CD4-positive, alpha-beta T cell treated with Interferon alpha-2 for 1 hour (primary cell): ENCODE measurements around the gene FNDC1.

Experiments used
- DNase-seq, 2 donors: peaks; one replicate each; pipeline ENCODE4 v3.0.0-alpha.2; 2020 to 2022

FNDC1 gene

DNA sequence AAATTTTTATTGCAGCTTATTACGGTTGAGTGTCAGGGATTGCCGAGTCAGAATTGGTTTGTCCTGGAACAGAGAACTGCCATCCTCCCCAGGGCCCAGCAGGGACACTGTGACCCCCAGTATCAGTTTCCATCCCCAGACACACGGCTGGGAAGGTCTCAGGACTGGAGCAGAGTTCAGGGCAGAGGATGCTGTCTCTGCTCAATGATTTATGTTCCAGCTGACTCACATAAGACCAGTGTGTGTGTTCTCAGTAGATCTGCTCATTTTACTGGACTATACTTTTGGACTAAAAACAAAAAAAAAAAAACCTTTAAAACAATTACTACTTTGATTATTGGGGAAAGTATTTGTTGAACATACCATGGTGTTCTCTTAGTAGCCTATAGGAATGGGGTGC lies 44.2 kb downstream of the FNDC1 start:
- no peak for DNase-seq

DNA sequence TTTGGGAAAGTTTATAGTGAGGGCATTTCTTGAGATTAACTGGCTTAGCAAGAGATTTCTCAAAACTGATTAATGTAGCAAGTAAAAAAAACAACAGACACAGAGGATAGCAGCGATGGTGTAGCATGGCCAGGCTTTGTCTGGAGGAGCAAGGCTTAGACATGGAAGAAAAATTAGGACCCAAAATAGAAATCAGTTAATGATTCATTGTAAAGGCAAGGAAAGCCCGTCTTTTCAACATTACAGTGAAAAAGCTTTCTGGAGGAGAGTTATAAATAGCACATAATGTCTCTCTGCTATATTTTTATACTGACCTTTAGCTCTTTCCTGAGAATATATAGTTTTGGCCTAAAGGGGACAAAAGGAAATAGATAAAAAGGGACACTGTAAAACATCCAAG lies 45.1 kb downstream of the FNDC1 start:
- DNase-seq = no peak

DNA sequence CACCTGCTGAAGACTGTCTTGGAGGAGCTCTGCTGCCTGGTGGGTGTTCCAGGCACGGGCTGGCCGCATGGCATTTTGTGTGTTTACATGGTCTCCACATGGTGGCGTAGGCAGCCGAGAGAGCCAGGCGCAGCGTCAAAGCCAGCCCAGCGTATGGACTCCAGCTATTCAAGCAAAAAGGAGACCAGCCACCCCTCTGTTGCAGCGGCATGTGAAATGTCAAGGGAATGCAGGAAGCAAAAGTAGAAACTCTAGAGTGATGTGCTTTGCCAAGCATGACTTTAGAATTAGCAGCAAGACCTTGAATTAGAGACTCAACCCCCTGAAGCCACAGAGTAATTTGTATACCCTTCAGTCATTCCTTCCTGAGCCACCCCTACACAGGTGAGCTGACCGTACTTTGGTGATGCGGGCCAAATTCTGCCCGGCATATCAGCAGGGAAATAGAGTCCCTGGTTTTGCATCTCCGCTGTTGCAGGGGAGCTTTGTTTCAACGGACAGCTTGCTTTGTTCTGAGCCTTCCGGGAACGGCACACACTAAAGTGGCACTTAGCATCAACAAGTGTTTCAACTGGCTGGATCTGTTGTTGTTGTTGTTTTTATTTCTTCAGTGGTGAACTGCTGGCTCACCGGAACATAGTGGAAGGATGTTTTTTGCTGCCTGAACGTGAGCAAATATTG lies 48.5 kb downstream of the FNDC1 start:
- no peak for DNase-seq

DNA sequence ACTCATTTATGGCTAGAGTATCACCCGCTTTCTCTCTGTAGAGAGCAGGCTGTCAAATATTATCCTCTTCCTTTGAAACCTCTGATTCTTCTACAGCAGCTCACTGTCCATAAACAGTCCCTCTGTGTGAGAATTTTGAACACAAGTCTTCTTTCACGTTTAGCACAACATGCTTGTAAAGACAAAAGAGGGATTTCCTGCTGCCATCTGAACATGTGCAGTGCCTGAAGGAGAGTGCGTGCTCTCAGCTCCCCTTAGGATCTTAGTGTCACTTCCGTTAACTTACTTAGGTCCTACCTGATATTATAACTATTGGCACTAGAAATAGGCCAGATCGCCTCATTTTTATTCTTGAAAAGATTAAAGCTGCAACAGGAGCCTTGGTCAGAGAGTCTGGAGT lies 50.9 kb downstream of the FNDC1 start:
- no peak for DNase-seq

DNA sequence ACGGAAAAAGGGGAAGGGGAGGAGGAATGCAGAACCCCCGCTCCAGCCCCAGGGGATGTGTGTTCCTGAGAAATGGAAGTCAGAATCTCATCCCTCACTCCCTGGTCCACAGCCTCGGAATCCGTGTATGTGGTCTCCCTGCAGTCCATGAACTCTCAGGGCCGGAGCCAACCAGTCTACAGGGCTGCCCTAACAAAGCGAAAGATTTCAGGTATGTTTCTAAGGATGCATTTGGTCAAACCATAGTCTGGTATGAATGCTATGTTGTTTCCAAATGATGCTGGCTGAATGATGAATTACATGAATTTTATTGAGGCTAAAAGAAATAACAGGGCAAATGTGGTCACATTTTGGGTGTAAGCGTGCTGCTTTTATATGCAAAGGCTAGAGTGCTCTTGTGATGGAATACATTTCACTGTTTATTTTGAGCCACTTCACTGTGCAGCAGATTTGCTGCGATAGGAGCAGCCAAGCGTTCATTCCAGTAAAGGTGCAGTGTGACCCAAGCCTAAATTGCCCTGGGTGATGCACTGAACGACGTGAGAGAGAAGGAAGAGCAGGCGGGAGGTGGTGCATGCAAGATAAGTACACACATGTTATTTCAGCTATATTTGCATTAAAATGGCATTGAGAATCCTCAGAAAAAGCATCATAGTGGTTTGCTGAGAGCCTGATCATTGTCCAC lies 52.4 kb downstream of the FNDC1 start:
- no peak for DNase-seq

DNA sequence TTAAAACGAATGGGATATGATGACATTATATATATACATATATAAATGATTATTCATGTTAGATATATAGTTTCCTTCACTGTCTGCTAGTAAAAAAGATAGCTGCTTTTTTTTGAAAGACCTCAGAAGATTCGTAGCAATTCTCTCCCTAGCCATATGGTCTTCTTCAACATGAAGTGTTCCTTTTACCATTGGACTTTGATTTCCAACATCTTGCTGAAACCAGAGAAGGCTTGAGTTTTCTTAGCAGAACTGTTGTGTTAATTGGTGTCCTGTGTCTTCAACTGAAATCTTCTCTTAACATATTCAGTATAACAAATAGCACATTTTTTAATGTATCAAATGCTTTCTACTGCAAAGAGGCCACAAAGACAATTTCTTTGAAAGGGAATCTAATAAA lies 55.3 kb downstream of the FNDC1 start:
- DNase-seq = no peak

DNA sequence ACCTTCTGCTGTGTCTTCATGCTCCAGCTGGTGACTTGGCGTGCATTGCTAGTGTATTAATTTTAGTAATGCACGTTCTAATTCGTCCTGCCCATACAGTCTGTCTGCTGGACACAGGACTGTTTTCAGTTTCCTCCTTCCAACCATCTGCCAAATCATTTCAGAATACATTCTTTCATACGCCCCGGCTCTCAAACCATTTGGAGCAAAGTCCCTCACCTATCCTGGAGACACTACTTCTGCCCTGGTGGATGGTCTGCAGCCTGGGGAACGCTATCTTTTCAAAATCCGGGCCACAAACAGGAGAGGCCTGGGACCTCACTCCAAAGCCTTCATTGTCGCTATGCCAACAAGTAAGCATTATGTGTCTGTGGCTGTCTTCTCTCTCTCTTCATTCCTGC lies 60.5 kb downstream of the FNDC1 start:
- DNase-seq = no peak

DNA sequence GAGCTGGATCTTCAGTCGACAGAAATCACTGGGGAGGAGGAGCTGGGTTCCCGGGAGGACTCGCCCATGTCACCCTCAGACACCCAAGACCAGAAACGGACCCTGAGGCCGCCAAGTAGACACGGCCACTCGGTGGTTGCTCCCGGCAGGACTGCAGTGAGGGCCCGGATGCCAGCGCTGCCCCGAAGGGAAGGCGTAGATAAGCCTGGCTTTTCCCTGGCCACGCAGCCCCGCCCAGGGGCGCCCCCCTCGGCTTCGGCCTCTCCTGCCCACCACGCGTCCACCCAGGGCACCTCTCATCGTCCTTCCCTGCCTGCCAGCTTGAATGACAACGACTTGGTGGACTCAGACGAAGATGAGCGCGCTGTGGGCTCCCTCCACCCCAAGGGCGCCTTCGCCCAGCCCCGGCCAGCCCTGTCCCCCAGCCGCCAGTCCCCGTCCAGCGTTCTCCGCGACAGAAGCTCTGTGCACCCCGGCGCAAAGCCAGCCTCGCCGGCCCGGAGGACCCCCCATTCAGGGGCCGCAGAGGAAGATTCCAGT lies 63.0 kb downstream of the FNDC1 start:
- no peak for DNase-seq

DNA sequence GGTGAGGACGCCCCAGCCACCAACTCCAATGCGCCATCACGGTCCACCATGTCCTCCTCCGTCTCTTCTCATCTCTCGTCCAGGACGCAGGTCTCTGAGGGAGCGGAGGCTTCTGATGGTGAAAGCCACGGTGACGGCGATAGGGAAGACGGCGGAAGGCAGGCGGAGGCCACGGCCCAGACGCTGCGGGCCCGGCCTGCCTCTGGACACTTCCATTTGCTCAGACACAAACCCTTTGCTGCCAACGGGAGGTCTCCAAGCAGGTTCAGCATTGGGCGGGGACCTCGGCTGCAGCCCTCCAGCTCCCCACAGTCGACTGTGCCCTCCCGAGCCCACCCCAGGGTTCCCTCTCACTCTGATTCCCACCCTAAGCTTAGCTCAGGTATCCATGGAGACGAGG lies 63.6 kb downstream of the FNDC1 start:
- no peak for DNase-seq

DNA sequence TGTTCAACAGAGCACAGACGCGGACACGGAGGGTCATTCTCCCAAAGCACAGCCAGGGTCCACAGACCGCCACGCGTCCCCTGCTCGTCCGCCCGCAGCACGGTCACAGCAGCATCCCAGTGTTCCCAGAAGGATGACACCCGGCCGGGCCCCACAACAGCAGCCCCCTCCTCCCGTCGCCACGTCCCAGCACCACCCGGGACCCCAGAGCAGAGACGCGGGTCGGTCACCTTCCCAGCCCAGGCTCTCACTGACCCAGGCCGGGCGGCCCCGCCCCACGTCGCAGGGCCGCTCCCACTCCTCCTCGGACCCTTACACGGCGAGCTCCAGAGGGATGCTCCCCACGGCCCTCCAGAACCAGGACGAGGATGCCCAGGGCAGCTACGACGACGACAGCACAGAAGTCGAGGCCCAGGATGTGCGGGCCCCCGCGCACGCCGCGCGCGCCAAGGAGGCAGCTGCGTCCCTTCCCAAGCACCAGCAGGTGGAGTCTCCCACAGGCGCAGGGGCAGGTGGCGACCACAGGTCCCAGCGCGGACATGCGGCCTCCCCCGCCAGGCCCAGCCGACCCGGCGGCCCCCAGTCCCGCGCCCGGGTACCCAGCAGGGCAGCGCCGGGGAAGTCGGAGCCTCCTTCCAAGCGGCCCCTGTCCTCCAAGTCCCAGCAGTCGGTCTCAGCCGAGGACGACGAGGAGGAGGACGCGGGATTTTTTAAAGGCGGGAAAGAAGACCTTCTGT lies 64.3 kb downstream of the FNDC1 start:
- no peak for DNase-seq

DNA sequence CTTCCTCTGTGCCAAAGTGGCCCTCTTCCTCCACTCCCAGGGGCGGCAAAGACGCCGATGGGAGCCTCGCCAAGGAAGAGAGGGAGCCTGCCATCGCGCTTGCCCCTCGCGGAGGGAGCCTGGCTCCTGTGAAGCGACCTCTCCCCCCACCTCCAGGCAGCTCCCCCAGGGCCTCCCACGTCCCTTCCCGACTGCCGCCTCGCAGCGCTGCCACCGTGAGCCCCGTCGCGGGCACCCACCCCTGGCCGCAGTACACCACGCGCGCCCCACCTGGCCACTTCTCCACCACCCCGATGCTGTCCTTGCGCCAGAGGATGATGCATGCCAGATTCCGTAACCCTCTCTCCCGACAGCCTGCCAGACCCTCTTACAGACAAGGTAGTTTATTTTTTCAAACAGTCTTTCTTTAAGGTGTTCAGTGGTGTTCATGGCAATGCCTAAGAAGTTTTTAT lies 64.9 kb downstream of the FNDC1 start:
- DNase-seq = no peak

DNA sequence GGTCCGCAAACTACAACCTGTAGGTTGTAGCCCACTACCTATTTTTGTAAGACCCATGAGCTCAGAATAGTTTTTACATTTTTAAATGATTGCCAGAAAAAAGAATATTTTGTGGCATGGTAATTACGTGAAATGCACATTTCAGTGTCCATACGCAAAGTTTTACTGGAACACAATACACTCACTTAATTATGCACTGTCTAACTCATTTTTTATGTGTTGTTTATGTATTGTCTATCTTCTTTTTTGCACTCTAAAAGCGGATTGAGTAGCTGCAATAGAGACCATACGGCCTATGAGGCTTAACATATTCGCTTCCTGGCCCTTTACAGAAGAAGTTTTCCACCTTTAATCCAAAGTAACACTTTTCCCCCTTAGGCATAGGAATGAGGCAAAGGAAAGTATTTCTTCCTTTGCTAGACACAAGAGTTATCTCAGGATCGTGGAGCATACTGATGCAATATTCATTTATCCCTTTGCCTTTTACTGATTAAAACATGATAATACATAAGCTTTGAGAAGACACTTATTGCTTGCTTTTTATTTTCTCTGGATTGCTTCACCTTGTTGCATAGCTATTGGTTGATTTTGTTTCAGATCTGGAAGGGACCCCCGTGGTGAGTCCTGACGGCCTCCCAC lies 69.8 kb downstream of the FNDC1 start:
- DNase-seq = no peak

DNA sequence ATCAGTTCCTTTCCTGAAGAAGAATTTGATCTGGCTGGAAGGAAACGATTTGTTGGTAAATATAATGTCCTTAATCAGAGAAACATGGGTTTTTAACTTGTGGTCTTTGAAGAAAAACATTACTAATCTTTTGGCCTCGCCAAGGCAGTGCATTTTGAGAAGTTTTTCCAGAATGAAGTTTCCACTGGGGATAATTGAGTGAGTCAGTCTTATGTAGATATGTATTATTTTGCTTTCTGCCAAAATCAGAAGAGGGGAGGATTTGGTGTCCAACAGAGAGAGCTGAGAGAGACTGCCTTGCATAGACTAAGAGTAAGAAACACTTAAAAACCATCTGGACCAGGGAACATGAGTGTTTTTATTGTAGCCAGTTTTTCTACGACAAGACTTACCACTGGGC lies 79.9 kb downstream of the FNDC1 start:
- no peak for DNase-seq

DNA sequence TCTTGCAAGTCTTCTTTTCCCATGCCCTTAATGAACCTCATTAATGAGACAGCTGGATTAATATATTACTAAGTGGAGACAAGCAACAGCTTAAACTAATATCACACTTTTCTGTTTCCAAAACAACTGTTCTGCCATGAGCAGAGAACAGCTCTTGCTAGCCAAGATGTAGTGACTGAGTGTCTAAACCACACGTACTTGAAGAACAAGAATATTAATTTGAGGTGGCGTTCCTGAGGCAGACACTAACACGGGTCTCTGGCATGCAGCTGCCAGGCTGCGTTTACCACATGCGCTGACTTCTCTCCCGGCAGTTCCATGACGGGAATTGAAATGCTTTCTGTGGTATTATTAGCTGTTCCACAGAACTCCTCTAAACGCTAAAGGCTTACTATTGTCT lies 80.6 kb downstream of the FNDC1 start:
- no peak for DNase-seq

DNA sequence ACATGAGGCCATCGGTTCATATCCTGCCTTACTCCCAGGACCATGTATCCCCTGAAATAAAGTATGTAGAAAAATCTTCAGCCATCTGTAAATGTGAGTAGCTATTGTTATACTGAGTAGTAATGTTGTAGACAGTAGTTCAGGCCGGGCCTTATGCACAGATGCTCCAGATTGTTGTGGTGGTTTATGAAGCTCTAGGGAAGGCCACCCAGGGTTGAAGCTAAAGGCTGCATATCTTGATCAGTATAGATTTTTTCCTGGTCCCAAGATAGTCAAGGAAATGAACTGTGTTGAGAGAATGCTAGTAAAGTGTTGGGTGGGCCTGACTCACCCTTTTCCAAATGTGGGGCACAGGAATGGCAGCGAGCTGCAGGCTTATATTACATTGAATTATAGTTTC lies 81.4 kb downstream of the FNDC1 start:
- no peak for DNase-seq

DNA sequence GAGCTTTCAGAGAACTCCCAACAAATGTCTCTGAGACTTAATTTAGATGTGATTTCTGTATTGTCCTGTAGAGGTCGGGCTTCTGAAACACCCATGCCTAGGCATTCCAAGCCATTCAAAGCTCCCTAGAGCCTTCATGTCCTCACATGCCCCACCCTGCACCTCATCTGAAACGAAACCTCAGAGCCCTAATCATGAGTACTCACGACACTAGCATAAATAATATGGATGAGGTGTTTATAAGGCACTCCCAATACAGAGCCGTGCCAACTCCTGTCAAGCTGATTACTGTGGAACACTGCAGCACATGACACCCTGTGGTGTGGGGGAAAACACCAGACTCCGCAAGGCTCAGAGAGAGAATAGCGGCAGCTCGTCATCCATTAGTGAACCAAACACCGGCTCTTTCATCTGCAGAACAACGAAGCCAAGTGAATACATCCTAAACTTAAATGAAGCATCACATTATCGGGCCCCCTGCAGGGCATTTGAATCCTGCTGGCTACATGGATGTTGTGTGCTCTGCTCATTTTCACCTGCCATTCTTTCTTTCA lies 83.8 kb downstream of the FNDC1 start:
- peak in 1 of 2 donors; percentile 28 for DNase-seq

DNA sequence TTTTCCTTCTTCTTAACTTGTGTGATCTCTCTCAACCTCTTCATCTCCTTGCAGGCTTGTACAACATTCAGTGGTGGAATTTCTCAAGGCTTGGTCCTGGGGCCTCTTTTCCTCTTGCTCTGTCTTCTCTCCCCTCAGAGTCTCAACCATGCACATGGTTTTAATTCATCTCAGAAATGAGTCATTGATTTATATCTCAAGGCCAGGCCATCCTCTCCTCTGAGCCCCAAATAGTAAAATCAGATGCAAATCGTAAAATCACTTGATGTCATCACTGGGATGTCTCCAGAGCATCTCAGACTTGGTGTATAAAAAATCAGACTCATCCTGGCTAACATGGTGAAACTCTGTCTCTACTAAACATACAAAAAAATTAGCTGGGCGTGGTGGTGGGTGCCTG lies 85.0 kb downstream of the FNDC1 start:
- no peak for DNase-seq

DNA sequence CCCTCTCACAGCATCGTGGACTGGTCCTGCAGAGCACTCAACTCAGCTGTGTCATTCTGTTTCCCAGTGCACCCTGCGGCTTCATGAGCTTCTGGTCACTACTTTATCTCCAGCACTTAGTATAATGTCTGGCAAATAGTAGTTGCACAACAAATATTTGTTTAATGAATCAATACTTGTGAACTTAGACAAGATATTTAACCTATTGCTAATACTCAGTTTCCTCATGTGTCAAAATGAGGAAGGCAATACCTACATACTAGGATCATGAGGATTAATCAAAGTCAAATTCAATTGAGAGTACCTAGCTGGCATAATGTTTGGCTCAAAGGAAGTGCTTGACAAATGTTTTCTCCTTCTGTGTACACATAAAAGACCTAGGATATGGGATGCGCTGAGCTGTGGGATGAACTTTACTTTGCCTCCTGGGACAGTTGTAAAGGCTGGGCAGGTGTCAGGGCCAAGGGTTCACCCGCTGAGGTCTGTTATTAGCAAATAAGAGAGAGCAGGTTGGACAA lies 86.3 kb downstream of the FNDC1 start:
- no peak for DNase-seq

DNA sequence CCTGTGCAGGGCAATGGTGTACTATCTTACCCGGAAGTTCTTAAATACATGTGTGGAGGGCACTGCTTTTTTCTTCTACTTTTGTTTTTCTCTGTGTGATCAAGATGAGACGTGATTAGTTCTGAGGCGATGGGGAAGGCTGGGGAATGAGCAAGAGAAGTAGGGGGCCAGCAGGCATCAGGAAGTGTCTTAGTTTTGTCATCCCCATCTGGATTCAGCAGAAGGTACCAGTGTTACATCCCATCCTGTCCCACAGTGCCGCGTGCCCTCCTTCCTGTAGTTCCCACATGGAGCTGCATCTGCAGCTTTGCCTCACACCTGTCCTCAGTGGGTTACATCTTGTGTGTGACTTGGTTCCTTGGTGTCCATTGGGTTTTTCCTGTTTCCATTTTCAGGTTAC lies 86.9 kb downstream of the FNDC1 start:
- DNase-seq = no peak

DNA sequence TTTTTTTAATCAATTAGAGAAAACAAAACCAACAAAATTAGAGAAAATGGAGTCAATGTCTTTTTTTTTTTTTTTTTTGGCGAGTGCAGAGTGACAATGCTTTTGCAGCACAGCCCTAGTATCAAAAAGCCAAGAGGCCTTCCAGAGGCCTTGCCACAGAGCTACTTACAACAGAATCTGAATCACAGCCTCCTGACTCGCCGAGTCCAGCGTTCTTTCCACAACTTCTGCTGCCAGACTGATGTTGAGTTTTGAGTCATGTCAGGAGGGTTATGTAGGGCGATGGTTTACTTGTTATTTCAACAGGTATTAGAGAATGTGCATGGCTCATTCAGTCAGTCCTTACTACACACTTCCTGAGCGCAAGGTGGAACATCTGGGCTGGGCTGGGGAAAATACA lies 88.6 kb downstream of the FNDC1 start:
- no peak for DNase-seq

DNA sequence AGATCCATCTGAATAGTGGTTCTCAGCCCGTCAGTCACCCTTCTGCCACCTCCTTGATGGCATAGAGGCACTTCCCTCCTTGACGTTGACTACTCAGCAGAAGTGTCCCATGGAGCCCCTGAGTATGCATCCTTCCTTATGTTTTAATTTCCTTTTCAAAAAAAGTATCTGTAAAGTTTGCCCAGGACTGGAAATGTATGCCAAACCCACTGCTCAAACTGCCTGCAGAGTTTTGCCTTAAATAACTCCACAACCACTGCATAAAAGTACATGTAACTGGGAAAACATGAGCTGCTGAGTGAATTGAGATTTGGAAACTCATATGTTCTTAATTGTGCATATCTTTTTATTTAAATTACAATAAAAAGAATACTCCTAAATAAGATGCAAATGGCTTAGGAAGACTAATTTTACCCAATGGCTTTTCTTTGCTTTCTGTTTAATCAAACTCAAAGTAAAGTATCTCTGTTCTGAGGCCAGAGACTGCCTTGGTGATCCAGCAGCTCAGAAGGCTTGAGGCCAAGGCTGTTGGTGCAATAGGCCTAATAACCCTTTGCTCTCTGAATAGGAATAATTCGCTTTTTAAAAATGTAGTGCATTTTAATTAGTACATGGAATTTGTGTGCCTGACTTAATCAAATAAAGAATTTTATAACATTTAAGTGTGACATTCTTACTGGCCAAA lies 90.4 kb downstream of the FNDC1 start:
- DNase-seq = no peak

DNA sequence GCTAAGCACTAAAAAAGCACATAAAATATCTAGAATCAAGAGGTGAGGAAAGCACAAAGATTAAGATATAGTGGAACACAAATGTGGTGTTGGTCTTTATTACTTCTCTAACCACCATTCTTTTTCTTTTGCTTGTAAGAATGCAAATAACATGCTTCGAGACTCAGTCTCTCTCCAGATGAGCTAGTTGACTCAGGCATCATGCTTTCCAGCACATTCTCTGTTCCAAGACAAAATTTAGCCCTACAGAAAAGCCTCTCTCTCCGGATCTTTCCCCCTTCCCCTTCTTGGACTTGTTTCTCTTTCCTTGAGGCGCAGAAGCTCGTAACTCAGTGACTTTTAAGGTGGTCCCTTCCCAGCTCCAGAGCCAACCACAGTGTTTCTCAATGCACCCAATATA lies 91.0 kb downstream of the FNDC1 start:
- DNase-seq = no peak
